K562 (cell line): ENCODE measurements around the gene ZNF646. TPM values are rescaled to one million over a fixed set of nuclear protein-coding genes. Genes with fewer than 3 reads are reported as not detected.
A peak's percentile ranks its signal among the peaks of the same experiment; 100 is the strongest.

ENCODE experiments used
- ATF7 ChIP-seq: fragments of 450-650 bp; IDR thresholded peaks from 2 replicates; pipeline ENCODE4 v1.7.1; 2014; ENCODE audit warnings: mild to moderate bottlenecking, moderate library complexity
- CAMTA2 ChIP-seq: fragments of 250-450 bp; sonication (Bioruptor Pico); conservative IDR thresholded peaks from 2 replicates; pipeline ENCODE4 v1.5.1; 2022
- CBX8 ChIP-seq: fragments of 200-600 bp; sonication (generic); IDR thresholded peaks from 2 replicates; pipeline ENCODE4 v1.6.1; 2012; ENCODE audit warnings: borderline replicate concordance, mixed run types, low read depth, mild to moderate bottlenecking, moderate library complexity, mixed read lengths, low read length, control low read depth, inconsistent platforms; ENCODE audit not compliant: poor library complexity, severe bottlenecking; ENCODE audit errors: extremely low read depth
- CC2D1A ChIP-seq: fragments of 450-650 bp; IDR thresholded peaks from 2 replicates; pipeline ENCODE4 v1.6.1; 2017; ENCODE audit warnings: mild to moderate bottlenecking
- FOS ChIP-seq: IDR thresholded peaks from 3 replicates; pipeline ENCODE4 v1.6.1; 2011; ENCODE audit not compliant: insufficient read length; ENCODE audit errors: extremely low read depth
- ILK ChIP-seq: fragments of 450-650 bp; IDR thresholded peaks from 2 replicates; pipeline ENCODE4 v1.6.1; 2016; ENCODE audit warnings: missing genetic modification characterization, low read depth, mild to moderate bottlenecking, missing compliant biosample characterization, moderate library complexity, borderline replicate concordance
- KDM5B ChIP-seq: fragments of 200-600 bp; sonication (generic); IDR thresholded peaks from 2 replicates; pipeline ENCODE4 v1.6.1; 2012; ENCODE audit warnings: low read depth, mild to moderate bottlenecking, moderate library complexity, low read length, control low read depth, inconsistent platforms; ENCODE audit not compliant: insufficient replicate concordance
- KHSRP ChIP-seq: fragments of 450-650 bp; IDR thresholded peaks from 2 replicates; pipeline ENCODE4 v1.6.1; 2017
- KLF1 ChIP-seq: fragments of 450-650 bp; IDR thresholded peaks from 2 replicates; pipeline ENCODE4 v1.6.1; 2016; ENCODE audit warnings: missing genetic modification characterization, missing compliant biosample characterization
- MAFK ChIP-seq: IDR thresholded peaks from 2 replicates; pipeline ENCODE4 v1.6.1; 2011; ENCODE audit warnings: low read length, improper control_type of control experiment
- MYBL2 ChIP-seq, 2 experiments: fragments of 450-650 bp in 1 of 2; sonication (generic) in 1 of 2; formaldehyde crosslinking in 1 of 2; IDR thresholded peaks; 2 replicates each; pipeline versions ENCODE4 v1.6.1 to v1.8.1; 2017 to 2022; ENCODE audit warnings: borderline replicate concordance in 1 of 2, inconsistent platforms in 1 of 2, low read depth in 1 of 2, mild to moderate bottlenecking in 1 of 2, missing genetic modification reagents in 1 of 2, moderate library complexity in 1 of 2
- NFXL1 ChIP-seq: fragments of 450-650 bp; formaldehyde crosslinking; IDR thresholded peaks from 2 replicates; pipeline ENCODE4 v1.4.0; 2021; ENCODE audit warnings: mild to moderate bottlenecking
- NRF1 ChIP-seq, 2 experiments: fragments of 450-650 bp; IDR thresholded peaks in 1 of 2; conservative IDR thresholded peaks in 1 of 2; 2 replicates each; pipeline ENCODE4 v1.6.1; 2014; ENCODE audit warnings: mild to moderate bottlenecking in 2 of 2
- POLR2B ChIP-seq: fragments of 450-650 bp; IDR thresholded peaks from 2 replicates; pipeline ENCODE4 v1.6.1; 2018; ENCODE audit warnings: low read depth; ENCODE audit not compliant: partially characterized antibody
- PTBP1 ChIP-seq: fragments of 200-400 bp; formaldehyde crosslinking; IDR thresholded peaks from 2 replicates; pipeline ENCODE4 v1.6.1; 2017; ENCODE audit warnings: low read depth, low read length
- RBM39 ChIP-seq: fragments of 200-400 bp; formaldehyde crosslinking; optimal IDR thresholded peaks from 2 replicates; pipeline ENCODE3; 2018; ENCODE audit warnings: low read depth, low read length
- SETDB1 ChIP-seq: IDR thresholded peaks from one replicate; pipeline ENCODE4 v1.6.1; 2012; ENCODE audit warnings: low read length, control low read depth, inconsistent platforms
- SMARCA5 ChIP-seq: fragments of 450-650 bp; IDR thresholded peaks from 2 replicates; pipeline ENCODE4 v1.6.1; 2016
- SRSF9 ChIP-seq: fragments of 200-400 bp; formaldehyde crosslinking; IDR thresholded peaks from 2 replicates; pipeline ENCODE4 v1.6.1; 2017; ENCODE audit warnings: low read depth, low read length, borderline replicate concordance
- XRCC4 ChIP-seq: IDR thresholded peaks from one replicate; pipeline ENCODE4 v1.6.1; 2011; ENCODE audit not compliant: insufficient read depth, insufficient read length; ENCODE audit errors: extremely low read depth
- ZFPM2 ChIP-seq: fragments of 250-450 bp; sonication (Bioruptor Pico); IDR thresholded peaks from 2 replicates; pipeline ENCODE4 v1.5.1; 2022; ENCODE audit warnings: mild to moderate bottlenecking
- ZNF384 ChIP-seq: IDR thresholded peaks from 2 replicates; pipeline ENCODE4 v1.6.1; 2012; ENCODE audit warnings: low read depth, low read length, improper control_type of control experiment
- ZNF444 ChIP-seq: fragments of 250-450 bp; sonication (Bioruptor Pico); IDR thresholded peaks from 2 replicates; pipeline ENCODE4 v1.4.0; 2020; ENCODE audit warnings: mild to moderate bottlenecking, moderate library complexity
- ZNF695 ChIP-seq: fragments of 450-650 bp; formaldehyde crosslinking; IDR thresholded peaks from 2 replicates; pipeline ENCODE4 v1.4.0; 2020; ENCODE audit warnings: mild to moderate bottlenecking, moderate library complexity
- polyA plus RNA-seq, 8 experiments: library from polyadenylated mRNA; depleted of rRNA in 4 of 8; stranded (reverse) in 5 of 8; unstranded in 3 of 8; fragments of >200 nt; fragmentation: Nextera tagmentation in 2 of 8; fragmentation: Illumina TruSeq in 1 of 8; extraction: Ambion mirVana in 2 of 8; extraction: Trizol in 1 of 8; gene quantifications; 2 replicates each; pipeline versions ENCODE4 v1.2.1 to v1.2.3, GENCODE V29; 2011 to 2014; ENCODE audit warnings: inconsistent platforms in 1 of 8, missing spikeins in 1 of 8
- total RNA-seq, 7 experiments: library from RNA; depleted of rRNA in 6 of 7; stranded (reverse); fragments of >200 nt in 6 of 7; fragmentation: Illumina TruSeq in 2 of 7; extraction: Trizol in 2 of 7; gene quantifications; 2 replicates each; pipeline versions ENCODE4 v1.2.1 to v1.2.3, GENCODE V29; 2011 to 2021; ENCODE audit warnings: low replicate concordance in 1 of 7
- TF ChIP-seq, protein P1 (sequence below): fragments of 250-450 bp; sonication (Bioruptor Pico); IDR thresholded peaks from 2 replicates; pipeline ENCODE4 v1.5.0; 2021; ENCODE audit warnings: mild to moderate bottlenecking, borderline replicate concordance
- TF ChIP-seq, protein P2 (sequence below): fragments of 250-450 bp; sonication (Bioruptor Pico); IDR thresholded peaks from 2 replicates; pipeline ENCODE4 v1.4.0; 2020; ENCODE audit warnings: mild to moderate bottlenecking, moderate library complexity

Gene ZNF646
- total and polyA plus RNA-seq, 9 of the 15 experiments (the other 6 are each of a cell fraction or from before 2014, with no cell fraction given): 0.08 to 20.6 (median 8.0) TPM

DNA sequence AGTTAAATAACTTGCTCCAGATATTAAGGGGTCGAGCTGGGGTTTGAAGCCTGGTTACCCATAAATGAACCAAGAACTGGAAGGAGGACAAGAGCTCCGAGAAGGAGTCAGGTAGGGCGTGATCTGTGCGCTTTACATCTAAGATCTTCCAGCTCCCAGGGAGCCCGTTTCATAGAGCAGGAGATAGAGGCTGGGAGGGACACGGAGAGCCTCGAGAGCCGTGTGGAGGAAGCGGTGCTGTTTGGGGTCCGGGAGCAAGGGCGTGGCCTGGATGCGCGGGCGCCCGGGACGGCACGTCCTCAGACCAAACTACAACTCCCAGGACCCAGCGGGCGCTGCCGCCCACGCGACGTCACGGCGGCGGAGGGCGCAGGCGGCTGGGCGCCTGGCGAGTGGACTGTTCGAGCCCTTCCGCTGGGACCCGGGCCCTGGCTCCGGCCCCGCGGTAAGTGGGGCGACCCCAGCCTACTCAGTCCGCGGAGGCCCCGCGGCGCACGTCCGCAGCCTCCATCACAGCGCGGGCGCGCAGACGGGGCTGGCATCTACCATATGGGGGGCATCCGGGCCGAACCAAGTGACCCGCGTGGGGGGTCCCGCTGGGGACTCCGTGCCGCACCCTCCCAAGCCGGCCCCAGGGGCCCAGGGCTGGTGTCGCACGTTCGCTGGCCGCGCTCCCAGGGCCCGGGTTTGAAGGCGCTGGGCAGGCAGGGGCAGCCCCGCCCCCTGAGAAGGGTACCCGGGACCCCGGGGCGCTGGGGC lies 34.0 kb downstream of the ZNF646 start, which contains the start of gene BCKDK (continued):
- TF ChIP-seq PTBP1: no peak
- TF ChIP-seq MAFK: no peak
- TF ChIP-seq ZFPM2 (CRISPR knock-in tag): no peak
- no peak for TF ChIP-seq NFXL1 (CRISPR knock-in tag)
- TF ChIP-seq SMARCA5: no peak
- TF ChIP-seq, protein P1, sequence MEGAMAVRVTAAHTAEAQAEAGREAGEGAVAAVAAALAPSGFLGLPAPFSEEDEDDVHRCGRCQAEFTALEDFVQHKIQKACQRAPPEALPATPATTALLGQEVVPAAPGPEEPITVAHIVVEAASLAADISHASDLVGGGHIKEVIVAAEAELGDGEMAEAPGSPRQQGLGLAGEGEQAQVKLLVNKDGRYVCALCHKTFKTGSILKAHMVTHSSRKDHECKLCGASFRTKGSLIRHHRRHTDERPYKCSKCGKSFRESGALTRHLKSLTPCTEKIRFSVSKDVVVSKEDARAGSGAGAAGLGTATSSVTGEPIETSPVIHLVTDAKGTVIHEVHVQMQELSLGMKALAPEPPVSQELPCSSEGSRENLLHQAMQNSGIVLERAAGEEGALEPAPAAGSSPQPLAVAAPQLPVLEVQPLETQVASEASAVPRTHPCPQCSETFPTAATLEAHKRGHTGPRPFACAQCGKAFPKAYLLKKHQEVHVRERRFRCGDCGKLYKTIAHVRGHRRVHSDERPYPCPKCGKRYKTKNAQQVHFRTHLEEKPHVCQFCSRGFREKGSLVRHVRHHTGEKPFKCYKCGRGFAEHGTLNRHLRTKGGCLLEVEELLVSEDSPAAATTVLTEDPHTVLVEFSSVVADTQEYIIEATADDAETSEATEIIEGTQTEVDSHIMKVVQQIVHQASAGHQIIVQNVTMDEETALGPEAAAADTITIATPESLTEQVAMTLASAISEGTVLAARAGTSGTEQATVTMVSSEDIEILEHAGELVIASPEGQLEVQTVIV (CRISPR knock-in tag): no peak
- TF ChIP-seq KDM5B: peak; percentile 50
- TF ChIP-seq ZNF695 (CRISPR knock-in tag): no peak
- TF ChIP-seq NRF1 (conservative IDR thresholded peaks at IDR 0.05 in 1 of 2, IDR thresholded peaks at IDR 0.05 in 1 of 2): peak; percentile 90 to 92
- TF ChIP-seq ATF7: peak; percentile 92
- no peak for TF ChIP-seq ZNF384
- TF ChIP-seq ILK: no peak
- no peak for TF ChIP-seq RBM39
- TF ChIP-seq KLF1 (tag): no peak
- TF ChIP-seq FOS: no peak
- no peak for TF ChIP-seq KHSRP
- TF ChIP-seq XRCC4: no peak
- 0 out of 2 replicates have a peak, but pooled peaks have one; percentile 30 for TF ChIP-seq CAMTA2
- no peak for TF ChIP-seq CC2D1A
- no peak for TF ChIP-seq MYBL2 (IDR thresholded peaks at IDR 0.05; ENCODE audit: low read depth)
- no peak for TF ChIP-seq MYBL2 (CRISPR knock-in tag; IDR thresholded peaks at IDR 0.05; ENCODE audit: borderline replicate concordance)
- TF ChIP-seq, protein P2, sequence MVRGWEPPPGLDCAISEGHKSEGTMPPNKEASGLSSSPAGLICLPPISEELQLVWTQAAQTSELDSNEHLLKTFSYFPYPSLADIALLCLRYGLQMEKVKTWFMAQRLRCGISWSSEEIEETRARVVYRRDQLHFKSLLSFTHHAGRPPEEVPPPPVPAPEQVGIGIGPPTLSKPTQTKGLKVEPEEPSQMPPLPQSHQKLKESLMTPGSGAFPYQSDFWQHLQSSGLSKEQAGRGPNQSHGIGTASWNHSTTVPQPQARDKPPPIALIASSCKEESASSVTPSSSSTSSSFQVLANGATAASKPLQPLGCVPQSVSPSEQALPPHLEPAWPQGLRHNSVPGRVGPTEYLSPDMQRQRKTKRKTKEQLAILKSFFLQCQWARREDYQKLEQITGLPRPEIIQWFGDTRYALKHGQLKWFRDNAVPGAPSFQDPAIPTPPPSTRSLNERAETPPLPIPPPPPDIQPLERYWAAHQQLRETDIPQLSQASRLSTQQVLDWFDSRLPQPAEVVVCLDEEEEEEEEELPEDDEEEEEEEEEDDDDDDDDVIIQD (CRISPR knock-in tag): no peak
- peak; percentile 20 for TF ChIP-seq POLR2B
- TF ChIP-seq ZNF444: no peak
- TF ChIP-seq SRSF9: no peak
- TF ChIP-seq SETDB1: no peak
- TF ChIP-seq CBX8: no peak
